ENCODE data around the gene C18orf54.

DNA sequence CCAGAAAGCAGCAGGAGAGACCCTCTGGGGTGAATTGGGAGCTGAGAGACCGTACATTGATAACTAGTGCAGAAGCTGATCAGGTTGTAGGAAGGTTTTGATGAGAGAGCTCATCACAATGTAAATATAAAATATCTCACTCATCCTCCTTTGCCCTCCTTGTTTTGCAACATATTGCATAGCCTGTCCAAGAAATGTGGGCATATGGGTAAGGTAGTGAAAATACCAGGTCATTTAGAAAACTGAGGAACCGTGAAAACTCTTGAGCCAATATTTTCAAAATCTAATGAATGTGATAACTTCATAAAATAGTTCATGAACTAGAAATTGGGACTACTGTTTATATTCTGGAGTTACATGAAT is 31.4 kb downstream of the C18orf54 start:
- TF ChIP-seq, protein P1, sequence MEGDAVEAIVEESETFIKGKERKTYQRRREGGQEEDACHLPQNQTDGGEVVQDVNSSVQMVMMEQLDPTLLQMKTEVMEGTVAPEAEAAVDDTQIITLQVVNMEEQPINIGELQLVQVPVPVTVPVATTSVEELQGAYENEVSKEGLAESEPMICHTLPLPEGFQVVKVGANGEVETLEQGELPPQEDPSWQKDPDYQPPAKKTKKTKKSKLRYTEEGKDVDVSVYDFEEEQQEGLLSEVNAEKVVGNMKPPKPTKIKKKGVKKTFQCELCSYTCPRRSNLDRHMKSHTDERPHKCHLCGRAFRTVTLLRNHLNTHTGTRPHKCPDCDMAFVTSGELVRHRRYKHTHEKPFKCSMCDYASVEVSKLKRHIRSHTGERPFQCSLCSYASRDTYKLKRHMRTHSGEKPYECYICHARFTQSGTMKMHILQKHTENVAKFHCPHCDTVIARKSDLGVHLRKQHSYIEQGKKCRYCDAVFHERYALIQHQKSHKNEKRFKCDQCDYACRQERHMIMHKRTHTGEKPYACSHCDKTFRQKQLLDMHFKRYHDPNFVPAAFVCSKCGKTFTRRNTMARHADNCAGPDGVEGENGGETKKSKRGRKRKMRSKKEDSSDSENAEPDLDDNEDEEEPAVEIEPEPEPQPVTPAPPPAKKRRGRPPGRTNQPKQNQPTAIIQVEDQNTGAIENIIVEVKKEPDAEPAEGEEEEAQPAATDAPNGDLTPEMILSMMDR (IDR thresholded peaks at IDR 0.05), result no peak
- TF ChIP-seq POLR2A (IDR thresholded peaks at IDR 0.05) (no peak), POLR2AphosphoS5 (IDR thresholded peaks at IDR 0.05) (no peak)
